K562 (cell line): Measurements from ENCODE around the gene HELZ. TPM values are rescaled to one million over a fixed set of nuclear protein-coding genes. Genes with fewer than 3 reads are reported as not detected.

Experiments
- ATAC-seq: fragments of 200-7000 bp; cut with Tn5 transposase; 3 replicates; pipeline ENCODE4 v1.9.1; 2020; ENCODE audit warnings: moderate library complexity
- BruUV-seq: library from RNA; stranded (reverse); fragments of 400-500 nt; replicated peaks from 2 replicates; lab custom pipeline; 2021; lab: Mats Ljungman, UMichigan
- CTCF ChIA-PET: fragments of 300-600 bp; formaldehyde crosslinking; extraction: SDS; loops from one replicate; lab custom pipeline; 2021; ENCODE audit warnings: low intra/inter-chr PET ratio; lab: Yijun Ruan, JAX
- POLR2A ChIA-PET: fragments of 300-600, 350-650 bp; sonication (Branson Sonifier 250); formaldehyde crosslinking; extraction: SDS; loops from one replicate; lab custom pipeline; 2021; ENCODE audit warnings: antibody characterized with exemption, inconsistent platforms; lab: Yijun Ruan, JAX
- DNase-seq, 4 experiments: peaks; one replicate each; pipeline versions ENCODE4 v3.0.0 to v3.0.0-alpha.2; 2011 to 2018; ENCODE audit warnings: low spot score in 3 of 4, mixed read lengths in 3 of 4; ENCODE audit errors: extremely low read depth in 1 of 4
- FAIRE-seq: peaks from 2 replicates; lab custom pipeline; 2011; peaks lifted over from hg19 to GRCh38; lab: Jason Lieb, UNC
- H2AFZ ChIP-seq: 2 replicates; pipeline ENCODE4 v1.6.0; 2011; ENCODE audit warnings: low read depth, low read length, control low read depth, inconsistent platforms
- H3K27ac ChIP-seq: fragments of 200-600 bp; 3 replicates; pipeline ENCODE4 v1.8.0; 2011; ENCODE audit warnings: low read depth, mild to moderate bottlenecking, control low read depth, inconsistent platforms, low read length, moderate library complexity, mixed read lengths; ENCODE audit errors: extremely low read depth
- H3K27me3 ChIP-seq, 2 experiments: fragments of 300-600 bp in 1 of 2; 2 replicates in 1 of 2; 3 replicates in 1 of 2; pipeline versions ENCODE4 v1.6.0 to v1.8.0; 2011; ENCODE audit warnings: inconsistent platforms in 2 of 2, low read length in 2 of 2, mild to moderate bottlenecking in 1 of 2, mixed read lengths in 1 of 2, moderate library complexity in 1 of 2; ENCODE audit not compliant: control insufficient read depth in 2 of 2, insufficient read depth in 2 of 2
- H3K36me3 ChIP-seq: fragments of 300-600 bp; 3 replicates; pipeline ENCODE4 v1.8.0; 2011; ENCODE audit warnings: mild to moderate bottlenecking, low read length, inconsistent platforms; ENCODE audit not compliant: control insufficient read depth, insufficient read depth
- H3K4me1 ChIP-seq, 2 experiments: fragments of 200-600 bp in 1 of 2; replicated peaks in 1 of 2; 2 replicates in 1 of 2; 3 replicates in 1 of 2; pipeline versions ENCODE4 v1.5.1 to v1.8.0; 2011; ENCODE audit warnings: inconsistent platforms in 2 of 2, low read length in 2 of 2, mild to moderate bottlenecking in 1 of 2, mixed read lengths in 1 of 2, moderate library complexity in 1 of 2; ENCODE audit not compliant: control insufficient read depth in 2 of 2, insufficient read depth in 2 of 2
- H3K4me2 ChIP-seq: 2 replicates; pipeline ENCODE4 v1.6.1; 2011; ENCODE audit warnings: low read length, control low read depth, inconsistent platforms, mixed read lengths; ENCODE audit not compliant: insufficient read depth
- H3K4me3 ChIP-seq: fragments of 200-600 bp; sonication (generic), shearing (Covaris generic); 2 replicates; pipeline ENCODE4 v1.5.1; 2016; ENCODE audit warnings: control low read depth, inconsistent platforms
- H3K79me2 ChIP-seq: fragments of 200-600 bp; 3 replicates; pipeline ENCODE4 v1.8.0; 2011; ENCODE audit warnings: low read length, inconsistent platforms; ENCODE audit not compliant: control insufficient read depth, insufficient read depth
- H3K9ac ChIP-seq, 2 experiments: 2 replicates each; pipeline versions ENCODE4 v1.6.0 to v1.6.1; 2011; ENCODE audit warnings: low read depth in 2 of 2, low read length in 2 of 2, control low read depth in 1 of 2, inconsistent platforms in 1 of 2, mild to moderate bottlenecking in 1 of 2, mixed read lengths in 1 of 2; ENCODE audit not compliant: insufficient read depth in 1 of 2
- H3K9me1 ChIP-seq: one replicate; pipeline ENCODE4 v1.6.0; 2011; ENCODE audit warnings: inconsistent platforms, mild to moderate bottlenecking, low read length, moderate library complexity; ENCODE audit not compliant: control insufficient read depth, insufficient read depth
- H3K9me3 ChIP-seq: replicated peaks from 2 replicates; pipeline ENCODE4 v1.5.1; 2011; ENCODE audit warnings: low read depth, low read length, inconsistent platforms; ENCODE audit not compliant: control insufficient read depth, insufficient read depth
- H4K20me1 ChIP-seq: replicated peaks from 2 replicates; pipeline ENCODE4 v1.6.1; 2011; ENCODE audit warnings: low read length, inconsistent platforms, mixed read lengths; ENCODE audit not compliant: control insufficient read depth, insufficient read depth
- CBX2 ChIP-seq: fragments of 200-600 bp; sonication (generic); IDR thresholded peaks from one replicate; pipeline ENCODE4 v1.6.1; 2012; ENCODE audit warnings: mild to moderate bottlenecking, low read length, inconsistent platforms; ENCODE audit not compliant: insufficient read depth, poor library complexity, severe bottlenecking
- KDM5B ChIP-seq: fragments of 200-600 bp; sonication (generic); IDR thresholded peaks from 2 replicates; pipeline ENCODE4 v1.6.1; 2012; ENCODE audit warnings: low read depth, mild to moderate bottlenecking, moderate library complexity, low read length, control low read depth, inconsistent platforms; ENCODE audit not compliant: insufficient replicate concordance
- POLR2G ChIP-seq: fragments of 200-400 bp; formaldehyde crosslinking; IDR thresholded peaks from 2 replicates; pipeline ENCODE4 v1.6.1; 2017; ENCODE audit warnings: low read depth, mild to moderate bottlenecking, antibody characterized with exemption, low read length, moderate library complexity
- PRMT5 ChIP-seq: sonication (generic); formaldehyde crosslinking; IDR thresholded peaks from 2 replicates; pipeline ENCODE4 v1.5.0; 2020; ENCODE audit warnings: missing genetic modification reagents
- TBL1XR1 ChIP-seq, 2 experiments: IDR thresholded peaks; 2 replicates each; pipeline ENCODE4 v1.6.1; 2012; ENCODE audit warnings: improper control_type of control experiment in 2 of 2, low read length in 2 of 2, mild to moderate bottlenecking in 1 of 2
- USF2 ChIP-seq: sonication (generic); formaldehyde crosslinking; IDR thresholded peaks from 2 replicates; pipeline ENCODE4 v1.5.0; 2020; ENCODE audit warnings: missing genetic modification reagents
- ZBTB11 ChIP-seq, 3 experiments: fragments of 200-800 bp in 1 of 3; fragments of 250-450 bp in 1 of 3; fragments of 450-650 bp in 1 of 3; sonication (Bioruptor Pico) in 1 of 3; sonication (Bioruptor generic) in 1 of 3; formaldehyde crosslinking in 1 of 3; IDR thresholded peaks; 2 replicates each; pipeline versions ENCODE4 v1.6.1 to v1.8.0; 2016 to 2022; ENCODE audit warnings: mild to moderate bottlenecking in 2 of 3, missing genetic modification characterization in 2 of 3, missing compliant biosample characterization in 1 of 3, moderate library complexity in 1 of 3
- ZNF175 ChIP-seq: fragments of 200-800 bp; sonication (Bioruptor generic); IDR thresholded peaks from 2 replicates; pipeline ENCODE4 v1.6.1; 2016; ENCODE audit warnings: low read depth, mild to moderate bottlenecking, missing genetic modification characterization, missing compliant biosample characterization
- WGBS: fragments of 100-300 bp; shearing (Covaris generic); methylation state at CpG from one replicate; pipeline ENCODE4 v1.1.6; 2016; ENCODE audit warnings: low coverage, mixed read lengths; ENCODE audit not compliant: insufficient coverage; ENCODE audit errors: missing lambda C conversion rate; 5-methylcytosine and 5-hydroxymethylcytosine counted together
- in situ Hi-C: fragments of 300-500 bp; cut with MboI; formaldehyde crosslinking; loops from 4 replicates; pipeline ENCODE4 v1.15.0; 2018; ENCODE audit warnings: inconsistent platforms, mixed read lengths
- intact Hi-C: fragments of 100-400 bp; cut with micrococcal nuclease; formaldehyde crosslinking; loops from 2 replicates; pipeline ENCODE4 v1.14.2; 2022
- polyA plus RNA-seq, 8 experiments: library from polyadenylated mRNA; depleted of rRNA in 4 of 8; stranded (reverse) in 5 of 8; unstranded in 3 of 8; fragments of >200 nt; fragmentation: Nextera tagmentation in 2 of 8; fragmentation: Illumina TruSeq in 1 of 8; extraction: Ambion mirVana in 2 of 8; extraction: Trizol in 1 of 8; gene quantifications; 2 replicates each; pipeline versions ENCODE4 v1.2.1 to v1.2.3, GENCODE V29; 2011 to 2014; ENCODE audit warnings: inconsistent platforms in 1 of 8, missing spikeins in 1 of 8
- total RNA-seq, 7 experiments: library from RNA; depleted of rRNA in 6 of 7; stranded (reverse); fragments of >200 nt in 6 of 7; fragmentation: Illumina TruSeq in 2 of 7; extraction: Trizol in 2 of 7; gene quantifications; 2 replicates each; pipeline versions ENCODE4 v1.2.1 to v1.2.3, GENCODE V29; 2011 to 2021; ENCODE audit warnings: low replicate concordance in 1 of 7

The HELZ gene
- total and polyA plus RNA-seq, 9 of the 15 experiments (the other 6 are each of a cell fraction or from before 2014, with no cell fraction given): 5.2 to 39.8 (median 17.3) TPM

GRCh38 chr17:67139784-67140665 is 105.0 kb downstream of the HELZ start (continued):
- TF ChIP-seq USF2 (CRISPR knock-in tag) (no peak), CBX2 (no peak)

GRCh38 chr17:67139289-67139688 is 105.7 kb downstream of the HELZ start:
- no peaks in the 10 kb centered on the region for H3K27me3 ChIP-seq
- no peaks in the 10 kb centered on the region; a peak in 2 of 5 replicates for H3K4me1 ChIP-seq
- WGBS: 50% methylated on average over 1 of the region's 1 CpG
- ChIA-PET POLR2A (interaction anchor here (1.2 to 1.4 kb wide), 2 partner anchors 9 to 10 kb away, joined by 3 to 6 read pairs; no protein-coding TSS in a partner anchor), CTCF (no interaction called here)
- no peaks in the 10 kb centered on the region for H3K79me2 ChIP-seq
- DNase-seq (no peak), ATAC-seq (no peak), FAIRE-seq (no peak)
- H3K4me2 ChIP-seq: no peak overlapping the region
- H3K9me3 ChIP-seq: no peaks in the 10 kb centered on the region
- BruUV-seq: no TSS peak
- H2AFZ ChIP-seq: no peak overlapping the region
- no peaks in the 10 kb centered on the region for H4K20me1 ChIP-seq
- intact Hi-C loops: no loop called here
- H3K9me1 ChIP-seq: no peaks in the 10 kb centered on the region
- H3K4me3 ChIP-seq: no peak overlapping the region
- no peak overlapping the region for H3K9ac ChIP-seq
- H3K36me3 ChIP-seq: peaks cover 63% of the 10 kb centered on the region
- no peak overlapping the region for H3K27ac ChIP-seq
- in situ Hi-C loops: no loop called here
- TF ChIP-seq ZNF175 (CRISPR knock-in tag) (no peak), ZBTB11 (CRISPR knock-in tag; IDR thresholded peaks at IDR 0.05) (no peak), PRMT5 (CRISPR knock-in tag) (no peak), TBL1XR1 (IDR thresholded peaks at IDR 0.05; ENCODE audit: low read length in 2 of 2) (no peak), POLR2G (no peak), KDM5B (no peak)
